Keratinocyte (primary cell): Measurements from ENCODE around the gene GPR183.

ENCODE experiments used
- EZH2 ChIP-seq: IDR thresholded peaks from one replicate; pipeline ENCODE4 v1.6.1; 2012; ENCODE audit warnings: inconsistent platforms, mild to moderate bottlenecking, low read length, moderate library complexity
- TF ChIP-seq, protein P1 (sequence below), 3 experiments: IDR thresholded peaks in 1 of 3; conservative IDR thresholded peaks in 1 of 3; optimal IDR thresholded peaks in 1 of 3; 2 replicates in 2 of 3; 3 replicates in 1 of 3; pipeline versions ENCODE3 to v1.5.1; 2011; ENCODE audit warnings: low read length in 3 of 3, mild to moderate bottlenecking in 3 of 3, moderate library complexity in 2 of 3, control low read depth in 1 of 3, inconsistent platforms in 1 of 3; ENCODE audit not compliant: insufficient read depth in 2 of 3; ENCODE audit errors: extremely low read depth in 1 of 3

DNA sequence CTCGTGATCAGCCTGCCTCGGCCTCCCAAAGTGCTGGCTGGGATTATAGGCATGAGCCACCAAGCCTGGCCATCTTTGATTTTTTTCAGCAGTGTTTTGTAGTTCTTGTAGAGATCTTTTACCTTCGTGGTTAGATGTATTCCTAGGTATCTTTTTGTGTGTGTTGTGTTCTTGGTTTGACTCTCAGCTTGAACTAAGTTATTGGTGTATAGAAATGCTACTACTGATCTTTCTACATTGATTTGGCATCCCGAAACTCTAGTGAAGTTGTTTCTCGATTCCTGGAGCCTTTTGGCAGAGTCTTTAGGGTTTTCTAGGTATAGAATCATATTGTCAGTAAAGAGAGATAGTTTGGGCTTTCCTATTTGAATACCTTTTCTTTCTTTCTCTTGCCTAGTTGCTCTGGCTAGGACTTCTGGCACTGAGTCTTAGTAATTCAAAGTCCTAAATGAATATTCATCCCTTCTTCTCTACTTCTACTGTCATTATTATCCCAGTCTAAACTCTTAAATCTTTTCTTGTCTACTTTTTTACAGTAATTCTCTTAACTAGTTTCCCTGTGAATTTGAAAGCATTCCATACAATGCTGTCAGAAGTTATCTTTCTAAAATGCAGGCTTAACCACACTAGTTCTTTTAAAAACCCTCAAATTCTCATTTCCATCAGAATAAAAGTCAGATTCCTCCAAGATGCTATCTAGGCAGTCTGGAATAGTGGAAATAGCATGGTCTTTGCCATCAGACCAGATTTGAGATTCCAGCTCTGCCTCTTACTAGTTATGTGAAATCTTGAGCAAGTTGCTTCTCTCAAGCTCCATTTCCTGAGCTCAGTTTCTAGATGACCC lies 56.0 kb downstream of the GPR183 start:
- TF ChIP-seq, protein P1, sequence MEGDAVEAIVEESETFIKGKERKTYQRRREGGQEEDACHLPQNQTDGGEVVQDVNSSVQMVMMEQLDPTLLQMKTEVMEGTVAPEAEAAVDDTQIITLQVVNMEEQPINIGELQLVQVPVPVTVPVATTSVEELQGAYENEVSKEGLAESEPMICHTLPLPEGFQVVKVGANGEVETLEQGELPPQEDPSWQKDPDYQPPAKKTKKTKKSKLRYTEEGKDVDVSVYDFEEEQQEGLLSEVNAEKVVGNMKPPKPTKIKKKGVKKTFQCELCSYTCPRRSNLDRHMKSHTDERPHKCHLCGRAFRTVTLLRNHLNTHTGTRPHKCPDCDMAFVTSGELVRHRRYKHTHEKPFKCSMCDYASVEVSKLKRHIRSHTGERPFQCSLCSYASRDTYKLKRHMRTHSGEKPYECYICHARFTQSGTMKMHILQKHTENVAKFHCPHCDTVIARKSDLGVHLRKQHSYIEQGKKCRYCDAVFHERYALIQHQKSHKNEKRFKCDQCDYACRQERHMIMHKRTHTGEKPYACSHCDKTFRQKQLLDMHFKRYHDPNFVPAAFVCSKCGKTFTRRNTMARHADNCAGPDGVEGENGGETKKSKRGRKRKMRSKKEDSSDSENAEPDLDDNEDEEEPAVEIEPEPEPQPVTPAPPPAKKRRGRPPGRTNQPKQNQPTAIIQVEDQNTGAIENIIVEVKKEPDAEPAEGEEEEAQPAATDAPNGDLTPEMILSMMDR (optimal IDR thresholded peaks at IDR 0.05 in 1 of 3, IDR thresholded peaks at IDR 0.05 in 1 of 3, conservative IDR thresholded peaks at IDR 0.05 in 1 of 3; ENCODE audit: extremely low read depth in 1 of 3, insufficient read depth in 2 of 3, low read length in 3 of 3), result no peak
- TF ChIP-seq EZH2, result no peak
